Testis (tissue), 2 donors: ENCODE data around the gene ZNF490.
"Not testable (repeated sequence)": the region's sequence is repeated elsewhere in the genome, so short reads cannot be mapped to it uniquely, and the experiment has no call there.

Experiments used
- POLR2A ChIP-seq: fragments of 450-650 bp; IDR thresholded peaks from one replicate; pipeline ENCODE4 v1.6.1; 2017; ENCODE audit warnings: antibody characterized with exemption, mild to moderate bottlenecking, moderate library complexity
- TF ChIP-seq, protein P1 (sequence below), 3 experiments: fragments of 450-650 bp in 2 of 3; fragments of 200-600 bp in 1 of 3; sonication (generic) in 1 of 3; IDR thresholded peaks; one replicate each; pipeline ENCODE4 v1.5.1; 2016 to 2019; ENCODE audit warnings: antibody characterized with exemption in 3 of 3, mild to moderate bottlenecking in 2 of 3, moderate library complexity in 1 of 3

DNA sequence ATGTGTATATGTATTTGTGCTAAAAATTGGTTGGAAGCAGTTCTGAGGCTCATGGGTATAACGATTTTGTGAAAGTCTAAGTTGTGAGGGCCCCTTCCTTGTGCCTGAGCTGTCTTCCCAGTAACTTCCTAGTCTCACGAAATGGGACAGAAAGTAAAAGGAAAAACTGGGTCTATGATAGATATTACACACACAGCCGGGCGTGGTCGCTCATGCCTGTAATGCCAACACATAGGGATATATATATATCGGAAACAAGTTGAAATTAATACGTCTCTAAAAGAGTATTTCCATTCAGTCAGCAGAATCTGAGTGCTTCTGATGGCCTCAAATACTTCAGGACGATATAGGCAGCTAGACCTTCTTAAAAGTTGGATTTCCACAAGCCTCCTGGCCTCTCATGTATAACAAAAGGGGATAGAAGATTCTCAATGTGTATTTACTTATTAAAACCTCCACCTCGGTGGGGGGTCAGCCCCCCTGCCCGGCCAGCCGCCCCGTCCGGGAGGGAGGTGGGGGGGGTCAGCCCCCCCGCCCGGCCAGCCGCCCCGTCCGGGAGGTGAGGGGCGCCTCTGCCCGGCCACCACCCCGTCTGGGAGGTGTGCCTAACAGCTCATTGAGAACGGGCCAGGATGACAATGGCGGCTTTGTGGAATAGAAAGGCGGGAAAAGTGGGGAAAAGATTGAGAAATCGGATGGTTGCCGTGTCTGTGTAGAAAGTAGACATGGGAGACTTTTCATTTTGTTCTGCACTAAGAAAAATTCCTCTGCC lies 10.8 kb upstream of the ZNF490 start:
- TF ChIP-seq, protein P1, sequence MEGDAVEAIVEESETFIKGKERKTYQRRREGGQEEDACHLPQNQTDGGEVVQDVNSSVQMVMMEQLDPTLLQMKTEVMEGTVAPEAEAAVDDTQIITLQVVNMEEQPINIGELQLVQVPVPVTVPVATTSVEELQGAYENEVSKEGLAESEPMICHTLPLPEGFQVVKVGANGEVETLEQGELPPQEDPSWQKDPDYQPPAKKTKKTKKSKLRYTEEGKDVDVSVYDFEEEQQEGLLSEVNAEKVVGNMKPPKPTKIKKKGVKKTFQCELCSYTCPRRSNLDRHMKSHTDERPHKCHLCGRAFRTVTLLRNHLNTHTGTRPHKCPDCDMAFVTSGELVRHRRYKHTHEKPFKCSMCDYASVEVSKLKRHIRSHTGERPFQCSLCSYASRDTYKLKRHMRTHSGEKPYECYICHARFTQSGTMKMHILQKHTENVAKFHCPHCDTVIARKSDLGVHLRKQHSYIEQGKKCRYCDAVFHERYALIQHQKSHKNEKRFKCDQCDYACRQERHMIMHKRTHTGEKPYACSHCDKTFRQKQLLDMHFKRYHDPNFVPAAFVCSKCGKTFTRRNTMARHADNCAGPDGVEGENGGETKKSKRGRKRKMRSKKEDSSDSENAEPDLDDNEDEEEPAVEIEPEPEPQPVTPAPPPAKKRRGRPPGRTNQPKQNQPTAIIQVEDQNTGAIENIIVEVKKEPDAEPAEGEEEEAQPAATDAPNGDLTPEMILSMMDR (IDR thresholded peaks at IDR 0.05), result not testable (repeated sequence)
- not testable (repeated sequence) for TF ChIP-seq POLR2A
